GM12878 (cell line): Measurements from ENCODE around the gene ZBTB7B. TPM values are rescaled to one million over a fixed set of nuclear protein-coding genes. Genes with fewer than 3 reads are reported as not detected.

ENCODE experiments used
- ATAC-seq: fragments of 200-7000 bp; cut with Tn5 transposase; 3 replicates; pipeline ENCODE4 v1.9.1; 2020; ENCODE audit warnings: mild to moderate bottlenecking, moderate library complexity
- BruUV-seq: library from RNA; stranded (reverse); fragments of 400-500 nt; replicated peaks from 2 replicates; lab custom pipeline; 2021; lab: Mats Ljungman, UMichigan
- CTCF ChIA-PET: fragments of 300-600 bp; sonication (Branson Sonifier 250); formaldehyde crosslinking; extraction: SDS; loops from one replicate; lab custom pipeline; 2021; ENCODE audit warnings: inconsistent platforms; lab: Yijun Ruan, JAX
- POLR2A ChIA-PET: fragments of 350-600 bp; formaldehyde crosslinking; extraction: SDS; loops from one replicate; lab custom pipeline; 2021; ENCODE audit warnings: inconsistent platforms; lab: Charles Lee
- RAD21 ChIA-PET: fragments of 300-600 bp; sonication (Branson Sonifier 250); formaldehyde crosslinking; loops from one replicate; lab custom pipeline; 2023; ENCODE audit warnings: antibody characterized with exemption; ENCODE audit not compliant: unreplicated experiment; lab: Charles Lee
- SMC1A ChIA-PET: fragments of 300-600 bp; sonication (Branson Sonifier 250); formaldehyde crosslinking; loops from one replicate; lab custom pipeline; 2023; ENCODE audit not compliant: unreplicated experiment, uncharacterized antibody; lab: Charles Lee
- DNase-seq: peaks from one replicate; pipeline ENCODE4 v3.0.0-alpha.2; 2011; ENCODE audit warnings: low read depth, low spot score
- FAIRE-seq: peaks from 3 replicates; lab custom pipeline; 2011; peaks lifted over from hg19 to GRCh38; lab: Jason Lieb, UNC
- H2AFZ ChIP-seq: 2 replicates; pipeline ENCODE4 v1.6.0; 2011; ENCODE audit warnings: low read depth, low read length, control low read depth; ENCODE audit not compliant: control insufficient read depth
- H3K27ac ChIP-seq: 2 replicates; pipeline ENCODE4 v1.5.1; 2011; ENCODE audit warnings: control low read depth; ENCODE audit not compliant: control insufficient read depth, insufficient read depth
- H3K27me3 ChIP-seq, 2 experiments: replicated peaks in 1 of 2; 2 replicates each; pipeline versions ENCODE4 v1.6.0 to v1.6.1; 2011; ENCODE audit warnings: low read length in 1 of 2; ENCODE audit not compliant: control insufficient read depth in 2 of 2, insufficient read depth in 2 of 2
- H3K36me3 ChIP-seq, 2 experiments: 2 replicates each; pipeline ENCODE4 v1.5.1; 2011; ENCODE audit warnings: low read length in 1 of 2; ENCODE audit not compliant: control insufficient read depth in 2 of 2, insufficient read depth in 2 of 2
- H3K4me1 ChIP-seq: 2 replicates; pipeline ENCODE4 v1.6.1; 2011; ENCODE audit warnings: mild to moderate bottlenecking, low read length, moderate library complexity, mixed read lengths; ENCODE audit not compliant: control insufficient read depth, insufficient read depth
- H3K4me2 ChIP-seq: 2 replicates; pipeline ENCODE4 v1.6.0; 2011; ENCODE audit warnings: control low read depth; ENCODE audit not compliant: control insufficient read depth, insufficient read depth
- H3K4me3 ChIP-seq: fragments of 200-600 bp; sonication (generic); 2 replicates; pipeline ENCODE4 v1.5.1; 2016
- H3K79me2 ChIP-seq: 2 replicates; pipeline ENCODE4 v1.6.0; 2011; ENCODE audit warnings: low read length; ENCODE audit not compliant: control insufficient read depth, insufficient read depth
- H3K9ac ChIP-seq: 2 replicates; pipeline ENCODE4 v1.8.0; 2011; ENCODE audit warnings: low read length, control low read depth, mixed read lengths; ENCODE audit not compliant: control insufficient read depth, insufficient read depth
- H3K9me3 ChIP-seq: replicated peaks from 3 replicates; pipeline ENCODE4 v1.5.1; 2011; ENCODE audit warnings: mild to moderate bottlenecking, low read length; ENCODE audit not compliant: control insufficient read depth, insufficient read depth
- H4K20me1 ChIP-seq: 2 replicates; pipeline ENCODE4 v1.6.0; 2011; ENCODE audit not compliant: control insufficient read depth, insufficient read depth
- ASH2L ChIP-seq: fragments of 300-600, 200-600 bp; sonication (generic); IDR thresholded peaks from 2 replicates; pipeline ENCODE4 v1.6.1; 2017; ENCODE audit warnings: low read depth, mild to moderate bottlenecking, borderline replicate concordance
- ATF7 ChIP-seq: fragments of 450-650 bp; IDR thresholded peaks from 2 replicates; pipeline ENCODE4 v1.6.1; 2016; ENCODE audit warnings: low read depth, mild to moderate bottlenecking
- BMI1 ChIP-seq: fragments of 450-650 bp; IDR thresholded peaks from 2 replicates; pipeline ENCODE4 v1.6.1; 2016; ENCODE audit warnings: mild to moderate bottlenecking, moderate library complexity, borderline replicate concordance
- CBX3 ChIP-seq: fragments of 200-600 bp; sonication (generic); IDR thresholded peaks from 2 replicates; pipeline ENCODE4 v1.6.1; 2016; ENCODE audit warnings: low read depth, borderline replicate concordance
- ESRRA ChIP-seq: IDR thresholded peaks from 2 replicates; pipeline ENCODE4 v1.6.1; 2012; ENCODE audit warnings: mild to moderate bottlenecking, low read length, improper control_type of control experiment
- KAT2A ChIP-seq: conservative IDR thresholded peaks from 2 replicates; pipeline ENCODE4 v1.6.1; 2011; ENCODE audit warnings: low read depth, low read length; ENCODE audit not compliant: control insufficient read depth
- RAD51 ChIP-seq: fragments of 450-650 bp; IDR thresholded peaks from 2 replicates; pipeline ENCODE4 v1.6.1; 2016; ENCODE audit warnings: moderate library complexity, mild to moderate bottlenecking, inconsistent platforms
- RBBP5 ChIP-seq: fragments of 200-600 bp; sonication (generic); conservative IDR thresholded peaks from 2 replicates; pipeline ENCODE4 v1.6.1; 2016
- SMC3 ChIP-seq: IDR thresholded peaks from 2 replicates; pipeline ENCODE4 v1.6.1; 2011; ENCODE audit warnings: low read length, improper control_type of control experiment, borderline replicate concordance
- TCF12 ChIP-seq: IDR thresholded peaks from 2 replicates; pipeline ENCODE4 v1.6.1; 2011; ENCODE audit warnings: low read depth, mild to moderate bottlenecking, low read length
- YY1 ChIP-seq: IDR thresholded peaks from 2 replicates; pipeline ENCODE4 v1.6.1; 2011; ENCODE audit warnings: low read depth, mild to moderate bottlenecking, low read length
- ZSCAN29 ChIP-seq: fragments of 450-650 bp; IDR thresholded peaks from 2 replicates; pipeline ENCODE4 v1.6.1; 2017; ENCODE audit warnings: mild to moderate bottlenecking, moderate library complexity
- ZZZ3 ChIP-seq: IDR thresholded peaks from 2 replicates; pipeline ENCODE4 v1.6.1; 2011; ENCODE audit warnings: low read depth; ENCODE audit not compliant: control insufficient read depth, insufficient read length
- WGBS: methylation state at CpG from one replicate; pipeline ENCODE4 v1.1.6; 2016; ENCODE audit warnings: low lambda C conversion rate; ENCODE audit not compliant: insufficient replicate concordance, insufficient coverage; ENCODE audit errors: missing lambda C conversion rate; 5-methylcytosine and 5-hydroxymethylcytosine counted together
- in situ Hi-C: fragments of 300-500 bp; cut with MboI; formaldehyde crosslinking; loops from 9 replicates; pipeline ENCODE4 v1.14.3; 2018; ENCODE audit warnings: mixed read lengths
- intact Hi-C: fragments of 100-400 bp; cut with micrococcal nuclease; formaldehyde crosslinking; loops from one replicate; pipeline ENCODE4 v1.14.2; 2022; ENCODE audit not compliant: unreplicated experiment
- polyA plus RNA-seq, 11 experiments: library from polyadenylated mRNA; depleted of rRNA in 4 of 11; unstranded in 6 of 11; stranded (reverse) in 5 of 11; fragments of >200 nt; fragmentation: Nextera tagmentation in 4 of 11; fragmentation: Illumina TruSeq in 1 of 11; extraction: Ambion mirVana in 4 of 11; extraction: Trizol in 1 of 11; gene quantifications; 1 replicate in 1 of 11; 2 replicates in 10 of 11; pipeline versions ENCODE4 v1.2.1 to v1.2.3, GENCODE V29; 2011 to 2016; ENCODE audit warnings: inconsistent platforms in 2 of 11, missing spikeins in 2 of 11, low read depth in 1 of 11
- total RNA-seq, 4 experiments: library from RNA; depleted of rRNA in 3 of 4; stranded (reverse); fragments of >200 nt in 3 of 4; fragmentation: Illumina TruSeq in 1 of 4; extraction: Trizol in 1 of 4; gene quantifications; 2 replicates each; pipeline versions ENCODE4 v1.2.1 to v1.2.3, GENCODE V29; 2013 to 2021
- TF ChIP-seq, protein P1 (sequence below): IDR thresholded peaks from 2 replicates; pipeline ENCODE4 v1.6.1; 2011; ENCODE audit warnings: low read depth, low read length, improper control_type of control experiment, borderline replicate concordance
- TF ChIP-seq, protein P2 (sequence below): IDR thresholded peaks from 2 replicates; pipeline ENCODE4 v1.6.1; 2012; ENCODE audit warnings: low read depth, low read length, improper control_type of control experiment
- TF ChIP-seq, protein P3 (sequence below): fragments of 450-650 bp; IDR thresholded peaks from 2 replicates; pipeline ENCODE4 v1.6.1; 2017; ENCODE audit warnings: antibody characterized with exemption, mild to moderate bottlenecking, moderate library complexity
- TF ChIP-seq, protein P4 (sequence below): fragments of 150-350 bp; IDR thresholded peaks from 2 replicates; pipeline ENCODE4 v1.6.1; 2016; ENCODE audit warnings: low read depth, low read length

Gene ZBTB7B
- total and polyA plus RNA-seq, 10 of the 15 experiments (the other 5 are each of a cell fraction or from before 2014, with no cell fraction given), result 0.11 to 44.9 (median 11.3) TPM

DNA sequence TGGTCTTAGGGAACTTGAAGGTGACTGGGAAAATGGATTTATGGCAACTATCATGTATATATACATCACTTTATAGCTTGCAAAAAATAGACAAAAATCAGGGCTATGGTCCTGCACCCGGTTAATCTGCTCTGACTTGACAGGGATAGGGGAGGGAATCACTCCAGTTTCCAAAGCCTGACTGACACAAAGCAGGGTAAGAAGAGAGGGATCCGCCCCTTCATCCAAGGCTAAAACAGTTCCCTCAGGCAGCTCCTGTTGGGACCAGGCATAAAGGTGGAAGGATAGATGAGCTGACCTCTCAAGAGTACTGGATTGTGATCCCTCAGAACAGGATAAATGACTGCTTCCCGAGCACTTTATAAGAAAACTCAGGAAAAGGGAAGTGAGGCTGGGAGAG is 48.1 kb upstream of the ZBTB7B start:
- SMC1A ChIA-PET, result interaction anchor here (0.7 to 2.5 kb wide), 12 partner anchors 14 to 355 kb away, joined by 3 to 21 read pairs (median 4); partner anchors contain the start of genes PMVK and SHC1
- intact Hi-C loops (no loop called here), in situ Hi-C loops (no loop called here)
- Histone ChIP-seq H3K4me1 (peaks cover 42% of the 10 kb centered on the region), H3K36me3 (peaks cover 3 to 5% of the 10 kb centered on the region in 2 experiments; a peak in 2 of 4 replicates), H3K9me3 (no peaks in the 10 kb centered on the region), H3K27ac (peak overlapping the region; percentile 41), H3K4me2 (peak overlapping the region; percentile 93), H4K20me1 (no peaks in the 10 kb centered on the region), H3K9ac (peak overlapping the region; percentile 13; the same call in 1 of the 2 replicates), H3K4me3 (peak overlapping the region; percentile 81), H3K79me2 (peaks cover 7% of the 10 kb centered on the region), H2AFZ (no peak overlapping the region), H3K27me3 (no peaks in the 10 kb centered on the region)
- FAIRE-seq (no peak), DNase-seq (no peak), ATAC-seq (no peak)
- RAD21 ChIA-PET, result interaction anchor here (1.4 to 2.2 kb wide), 7 partner anchors 16 to 475 kb away, joined by 3 to 16 read pairs (median 4); partner anchors contain the start of genes KCNN3 and SHC1
- 86% methylated on average over 3 of the region's 3 CpGs for WGBS
- CTCF ChIA-PET, result interaction anchor here (0.6 to 3.0 kb wide), 17 partner anchors 11 to 286 kb away, joined by 3 to 17 read pairs (median 5); partner anchors contain the start of genes FLAD1, KRTCAP2 and PMVK
- no TSS peak for BruUV-seq
- POLR2A ChIA-PET, result interaction anchor here (1.0 to 12.3 kb wide), 10 partner anchors 10 to 333 kb away, joined by 3 to 140 read pairs (median 4); partner anchors contain the start of genes CKS1B, PMVK and SHC1
- TF ChIP-seq YY1 (no peak), CBX3 (no peak), ASH2L (no peak), RAD51 (no peak), ZZZ3 (no peak), KAT2A (no peak), ZSCAN29 (no peak), SMC3 (no peak), TCF12 (no peak), RBBP5 (no peak), BMI1 (no peak), ESRRA (no peak), ATF7 (no peak)
- TF ChIP-seq, protein P1, sequence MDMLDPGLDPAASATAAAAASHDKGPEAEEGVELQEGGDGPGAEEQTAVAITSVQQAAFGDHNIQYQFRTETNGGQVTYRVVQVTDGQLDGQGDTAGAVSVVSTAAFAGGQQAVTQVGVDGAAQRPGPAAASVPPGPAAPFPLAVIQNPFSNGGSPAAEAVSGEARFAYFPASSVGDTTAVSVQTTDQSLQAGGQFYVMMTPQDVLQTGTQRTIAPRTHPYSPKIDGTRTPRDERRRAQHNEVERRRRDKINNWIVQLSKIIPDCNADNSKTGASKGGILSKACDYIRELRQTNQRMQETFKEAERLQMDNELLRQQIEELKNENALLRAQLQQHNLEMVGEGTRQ, result no peak
- TF ChIP-seq, protein P2, sequence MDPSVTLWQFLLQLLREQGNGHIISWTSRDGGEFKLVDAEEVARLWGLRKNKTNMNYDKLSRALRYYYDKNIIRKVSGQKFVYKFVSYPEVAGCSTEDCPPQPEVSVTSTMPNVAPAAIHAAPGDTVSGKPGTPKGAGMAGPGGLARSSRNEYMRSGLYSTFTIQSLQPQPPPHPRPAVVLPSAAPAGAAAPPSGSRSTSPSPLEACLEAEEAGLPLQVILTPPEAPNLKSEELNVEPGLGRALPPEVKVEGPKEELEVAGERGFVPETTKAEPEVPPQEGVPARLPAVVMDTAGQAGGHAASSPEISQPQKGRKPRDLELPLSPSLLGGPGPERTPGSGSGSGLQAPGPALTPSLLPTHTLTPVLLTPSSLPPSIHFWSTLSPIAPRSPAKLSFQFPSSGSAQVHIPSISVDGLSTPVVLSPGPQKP, result no peak
- TF ChIP-seq, protein P3, sequence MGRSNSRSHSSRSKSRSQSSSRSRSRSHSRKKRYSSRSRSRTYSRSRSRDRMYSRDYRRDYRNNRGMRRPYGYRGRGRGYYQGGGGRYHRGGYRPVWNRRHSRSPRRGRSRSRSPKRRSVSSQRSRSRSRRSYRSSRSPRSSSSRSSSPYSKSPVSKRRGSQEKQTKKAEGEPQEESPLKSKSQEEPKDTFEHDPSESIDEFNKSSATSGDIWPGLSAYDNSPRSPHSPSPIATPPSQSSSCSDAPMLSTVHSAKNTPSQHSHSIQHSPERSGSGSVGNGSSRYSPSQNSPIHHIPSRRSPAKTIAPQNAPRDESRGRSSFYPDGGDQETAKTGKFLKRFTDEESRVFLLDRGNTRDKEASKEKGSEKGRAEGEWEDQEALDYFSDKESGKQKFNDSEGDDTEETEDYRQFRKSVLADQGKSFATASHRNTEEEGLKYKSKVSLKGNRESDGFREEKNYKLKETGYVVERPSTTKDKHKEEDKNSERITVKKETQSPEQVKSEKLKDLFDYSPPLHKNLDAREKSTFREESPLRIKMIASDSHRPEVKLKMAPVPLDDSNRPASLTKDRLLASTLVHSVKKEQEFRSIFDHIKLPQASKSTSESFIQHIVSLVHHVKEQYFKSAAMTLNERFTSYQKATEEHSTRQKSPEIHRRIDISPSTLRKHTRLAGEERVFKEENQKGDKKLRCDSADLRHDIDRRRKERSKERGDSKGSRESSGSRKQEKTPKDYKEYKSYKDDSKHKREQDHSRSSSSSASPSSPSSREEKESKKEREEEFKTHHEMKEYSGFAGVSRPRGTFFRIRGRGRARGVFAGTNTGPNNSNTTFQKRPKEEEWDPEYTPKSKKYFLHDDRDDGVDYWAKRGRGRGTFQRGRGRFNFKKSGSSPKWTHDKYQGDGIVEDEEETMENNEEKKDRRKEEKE, result no peak
- TF ChIP-seq, protein P4, sequence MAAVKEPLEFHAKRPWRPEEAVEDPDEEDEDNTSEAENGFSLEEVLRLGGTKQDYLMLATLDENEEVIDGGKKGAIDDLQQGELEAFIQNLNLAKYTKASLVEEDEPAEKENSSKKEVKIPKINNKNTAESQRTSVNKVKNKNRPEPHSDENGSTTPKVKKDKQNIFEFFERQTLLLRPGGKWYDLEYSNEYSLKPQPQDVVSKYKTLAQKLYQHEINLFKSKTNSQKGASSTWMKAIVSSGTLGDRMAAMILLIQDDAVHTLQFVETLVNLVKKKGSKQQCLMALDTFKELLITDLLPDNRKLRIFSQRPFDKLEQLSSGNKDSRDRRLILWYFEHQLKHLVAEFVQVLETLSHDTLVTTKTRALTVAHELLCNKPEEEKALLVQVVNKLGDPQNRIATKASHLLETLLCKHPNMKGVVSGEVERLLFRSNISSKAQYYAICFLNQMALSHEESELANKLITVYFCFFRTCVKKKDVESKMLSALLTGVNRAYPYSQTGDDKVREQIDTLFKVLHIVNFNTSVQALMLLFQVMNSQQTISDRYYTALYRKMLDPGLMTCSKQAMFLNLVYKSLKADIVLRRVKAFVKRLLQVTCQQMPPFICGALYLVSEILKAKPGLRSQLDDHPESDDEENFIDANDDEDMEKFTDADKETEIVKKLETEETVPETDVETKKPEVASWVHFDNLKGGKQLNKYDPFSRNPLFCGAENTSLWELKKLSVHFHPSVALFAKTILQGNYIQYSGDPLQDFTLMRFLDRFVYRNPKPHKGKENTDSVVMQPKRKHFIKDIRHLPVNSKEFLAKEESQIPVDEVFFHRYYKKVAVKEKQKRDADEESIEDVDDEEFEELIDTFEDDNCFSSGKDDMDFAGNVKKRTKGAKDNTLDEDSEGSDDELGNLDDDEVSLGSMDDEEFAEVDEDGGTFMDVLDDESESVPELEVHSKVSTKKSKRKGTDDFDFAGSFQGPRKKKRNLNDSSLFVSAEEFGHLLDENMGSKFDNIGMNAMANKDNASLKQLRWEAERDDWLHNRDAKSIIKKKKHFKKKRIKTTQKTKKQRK, result no peak
